Measurements from ENCODE around the gene PRSS16.

Gene PRSS16

DNA sequence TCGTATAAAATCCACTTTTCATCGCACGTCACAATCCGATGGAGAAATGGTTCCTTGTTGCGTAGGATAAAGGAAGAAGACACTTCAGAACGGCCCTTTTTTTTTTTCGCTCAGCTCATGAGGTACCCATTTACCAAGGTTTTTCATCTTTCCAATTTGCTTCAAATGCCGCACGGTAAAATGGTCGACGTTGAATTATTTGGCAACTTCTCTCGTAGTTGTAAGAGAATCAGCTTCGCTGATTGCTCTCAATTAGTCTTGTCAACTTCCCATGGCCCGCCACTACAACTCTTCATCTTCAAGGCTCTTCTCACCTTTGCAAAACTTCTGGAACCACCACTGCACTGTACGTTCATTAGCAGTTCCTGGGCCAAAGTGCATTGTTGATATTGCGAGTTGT, 35.8 kb downstream of the PRSS16 start:
- no peak for DNase-seq (ENCODE audit: low read depth)

- DNase-seq (ENCODE audit: low read depth): no peak
Measured at GRCh38 chr6:27286141-27286540, 38.6 kb downstream of the PRSS16 start.

DNA sequence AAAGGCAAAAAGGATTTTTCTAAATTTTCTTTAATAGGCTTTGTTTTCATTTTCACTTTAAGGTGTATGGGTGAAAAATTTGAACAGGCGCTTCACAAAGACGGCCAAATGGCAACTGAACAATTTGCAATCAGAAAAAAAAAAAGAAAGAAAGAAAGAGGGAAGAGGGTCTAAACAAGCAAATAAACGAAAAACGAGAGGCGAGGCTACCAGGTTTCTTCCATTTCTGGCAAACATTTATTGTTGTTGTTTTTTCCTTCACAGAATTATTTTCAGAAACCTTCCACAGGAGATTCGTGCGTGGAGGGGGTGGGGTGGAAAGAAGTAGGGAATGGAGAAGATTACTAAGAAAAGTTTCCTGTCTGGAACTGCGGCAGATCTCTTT, 40.2 kb downstream of the PRSS16 start:
- no peak for DNase-seq (ENCODE audit: low read depth)

DNA sequence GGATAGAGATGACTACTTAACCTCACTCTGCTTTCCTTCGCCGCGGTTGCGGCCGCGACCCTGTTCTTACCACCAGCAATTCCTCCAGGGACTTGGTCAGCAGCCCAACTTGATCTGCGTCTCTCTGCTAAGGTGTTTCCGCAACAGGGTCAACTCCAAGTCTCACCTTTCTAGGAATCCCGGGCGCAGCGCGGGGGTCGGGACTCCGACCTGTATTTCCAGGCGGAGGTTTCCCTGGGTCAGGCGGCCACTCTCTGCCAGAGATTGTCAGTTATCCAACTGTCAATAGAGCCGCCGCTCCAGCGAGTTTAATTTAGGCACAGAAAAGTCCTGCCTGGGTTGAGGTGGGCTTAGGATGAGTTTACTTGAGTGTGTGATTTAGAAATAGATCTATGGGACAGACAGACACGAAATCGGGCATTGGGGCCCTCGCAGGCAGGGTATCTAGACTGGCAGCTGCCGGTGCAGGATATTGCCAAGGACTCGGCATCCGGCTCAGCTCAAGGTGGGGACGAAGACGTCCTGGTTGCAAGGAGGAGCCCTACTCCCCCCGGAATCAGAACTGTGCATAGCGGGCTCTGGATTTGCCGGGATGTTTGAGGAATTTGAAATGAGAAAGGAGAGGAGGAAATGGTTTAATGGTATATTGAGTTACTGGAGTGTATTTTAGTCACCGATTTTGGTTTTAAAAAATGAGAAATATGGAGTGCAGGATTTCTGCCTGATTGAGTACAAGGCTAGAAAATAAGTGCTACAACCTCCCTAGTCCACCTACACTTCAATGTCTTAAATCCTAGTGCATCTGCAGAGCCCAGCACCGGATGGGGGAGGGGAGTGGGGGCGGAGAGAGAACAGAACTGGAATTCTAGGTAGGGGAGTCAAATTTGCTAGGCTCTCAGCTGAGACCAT, 40.9 kb downstream of the PRSS16 start:
- no peak for DNase-seq (ENCODE audit: low read depth)

- DNase-seq (ENCODE audit: low read depth): no peak
Measured at GRCh38 chr6:27290065-27290849, 42.8 kb downstream of the PRSS16 start.

DNA sequence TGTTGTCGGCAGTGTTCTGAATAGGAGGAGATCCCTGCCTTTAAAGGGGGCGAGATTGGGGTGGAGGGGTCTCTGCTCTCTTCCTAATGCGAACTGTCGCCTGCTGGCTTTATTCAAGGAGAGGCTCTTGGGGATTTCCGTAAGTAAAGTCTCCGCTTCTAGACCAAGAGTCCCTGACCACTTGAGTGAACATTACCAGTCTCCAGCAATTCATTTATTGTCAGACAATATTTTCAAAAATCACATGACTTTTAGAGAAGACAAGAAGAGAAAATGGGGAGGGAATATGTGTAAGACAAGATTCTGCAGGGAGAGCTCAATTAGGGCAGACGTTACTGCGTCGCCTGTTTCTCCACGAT, 43.3 kb downstream of the PRSS16 start:
- no peak for DNase-seq (ENCODE audit: low read depth)

DNA sequence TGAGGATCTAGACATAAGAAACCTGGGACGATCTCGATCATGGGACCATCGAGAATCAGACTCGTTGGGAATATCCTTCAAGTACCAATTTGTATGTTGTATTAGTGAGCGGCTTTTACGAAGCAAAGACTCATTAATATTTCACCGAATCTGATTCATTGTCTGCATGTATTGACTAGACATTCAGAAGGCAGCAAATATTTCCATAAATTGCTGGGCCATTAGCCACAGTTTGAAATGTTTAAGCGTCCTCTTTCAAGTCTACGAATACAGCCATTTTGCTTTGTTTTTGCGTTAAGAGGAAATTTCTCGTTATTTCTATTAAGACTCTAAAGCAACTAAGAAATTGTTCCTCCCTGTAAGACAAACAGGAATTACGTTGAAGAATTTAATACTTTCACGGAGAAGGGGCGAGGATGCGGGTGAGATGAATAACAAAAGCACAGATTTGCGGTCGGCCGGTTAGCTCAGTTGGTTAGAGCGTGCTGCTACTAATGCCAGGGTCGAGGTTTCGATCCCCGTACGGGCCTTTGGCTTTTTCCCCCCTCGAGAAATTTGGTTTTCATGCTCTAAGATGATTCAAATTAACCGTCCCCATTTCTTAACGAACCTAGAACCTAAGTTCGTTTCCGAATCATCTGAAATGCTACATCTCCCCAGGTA, 46.1 kb downstream of the PRSS16 start:
- DNase-seq (ENCODE audit: low read depth): no peak

DNA sequence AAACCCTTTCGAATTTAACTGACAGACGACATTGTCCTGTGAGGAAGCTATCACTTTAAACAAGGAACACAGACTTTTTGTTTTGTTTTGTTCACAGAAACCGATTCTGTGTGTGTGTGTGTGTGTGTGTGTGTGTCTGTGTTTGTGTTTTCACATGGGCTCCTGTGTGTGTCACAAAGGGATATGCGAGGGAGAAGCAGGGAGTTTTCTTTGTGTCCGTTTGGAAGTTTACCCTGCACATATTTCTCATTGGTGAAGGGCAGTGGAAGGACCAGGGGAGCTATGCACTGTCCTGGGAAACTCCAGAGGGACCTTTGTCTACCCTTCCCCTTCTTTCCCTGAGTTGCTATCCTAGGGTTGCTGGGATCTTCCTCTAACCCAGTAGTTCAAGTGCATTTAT, 46.9 kb downstream of the PRSS16 start:
- DNase-seq (ENCODE audit: low read depth): no peak

GRCh38 chr6:27295301-27296079, 48.0 kb downstream of the PRSS16 start:
- no peak for DNase-seq (ENCODE audit: low read depth)

- DNase-seq (ENCODE audit: low read depth): no peak
Measured at GRCh38 chr6:27296106-27296783, 48.7 kb downstream of the PRSS16 start.

DNA sequence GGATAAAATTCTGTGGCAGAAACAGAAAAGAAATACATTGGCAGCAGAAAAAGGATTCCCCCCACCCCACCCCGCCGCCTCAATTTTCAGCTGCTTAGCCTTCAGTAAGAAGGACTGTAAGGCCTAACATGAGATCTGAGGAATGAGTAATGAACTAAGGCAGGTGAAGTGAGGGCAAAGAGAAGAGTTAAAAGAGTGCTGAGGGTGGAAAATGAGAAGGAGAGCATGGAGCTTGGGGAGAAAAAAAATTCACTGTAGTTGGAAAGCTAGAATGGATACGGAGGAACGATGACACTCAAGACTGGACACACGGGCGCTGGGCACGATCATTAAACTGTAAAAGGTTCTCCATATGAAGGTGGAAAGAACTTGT, 50.0 kb downstream of the PRSS16 start:
- no peak for DNase-seq (ENCODE audit: low read depth)

DNA sequence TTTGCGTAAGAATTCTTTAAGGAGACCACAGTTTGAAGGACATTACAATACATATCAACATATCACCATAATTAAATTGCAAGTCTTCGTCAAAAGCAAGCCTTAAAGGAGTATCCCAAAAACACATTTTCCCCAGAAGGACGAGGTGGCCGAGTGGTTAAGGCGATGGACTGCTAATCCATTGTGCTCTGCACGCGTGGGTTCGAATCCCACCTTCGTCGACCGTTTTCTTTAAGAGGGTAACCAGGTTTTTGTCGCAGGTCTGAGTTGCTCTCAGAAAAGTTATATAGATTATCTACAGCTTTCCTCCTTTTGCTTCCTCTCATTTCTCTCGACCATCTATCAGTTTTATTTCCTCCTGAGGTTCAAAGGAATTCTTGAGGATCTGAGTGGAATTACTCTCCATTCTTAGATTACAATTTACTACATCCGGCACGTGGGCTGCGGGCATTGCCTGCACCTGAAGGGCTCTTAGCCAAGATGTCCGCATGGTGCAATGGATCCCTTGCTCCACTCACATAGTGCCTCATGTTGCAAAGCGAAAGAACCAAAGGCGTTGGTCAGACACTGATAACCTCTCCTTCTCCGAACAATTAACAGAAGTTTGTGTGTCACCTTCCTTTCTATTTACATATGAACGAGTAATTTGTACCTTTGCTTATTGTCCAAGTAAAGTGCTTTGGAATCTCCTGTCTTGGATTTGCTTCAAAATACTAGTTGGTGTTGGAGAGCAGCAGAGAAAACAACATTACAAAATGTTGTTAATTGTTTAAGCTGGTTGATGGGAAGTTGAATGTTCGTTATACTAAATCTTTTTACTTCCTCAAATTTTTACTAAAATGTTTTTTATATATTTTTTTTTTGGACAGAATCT, 50.6 kb downstream of the PRSS16 start:
- DNase-seq (ENCODE audit: low read depth): no peak

- no peak for DNase-seq (ENCODE audit: low read depth)
Measured at GRCh38 chr6:27303613-27304272, 56.2 kb downstream of the PRSS16 start.
